ENCODE measurements around the gene TMEM132A. TPM values are rescaled to one million over a fixed set of nuclear protein-coding genes. Genes with fewer than 3 reads are reported as not detected.

The TMEM132A gene
- total and polyA plus RNA-seq, 10 of the 15 experiments (the other 5 are each of a cell fraction or from before 2014, with no cell fraction given): 0.16 to 25.0 (median 4.3) TPM

DNA sequence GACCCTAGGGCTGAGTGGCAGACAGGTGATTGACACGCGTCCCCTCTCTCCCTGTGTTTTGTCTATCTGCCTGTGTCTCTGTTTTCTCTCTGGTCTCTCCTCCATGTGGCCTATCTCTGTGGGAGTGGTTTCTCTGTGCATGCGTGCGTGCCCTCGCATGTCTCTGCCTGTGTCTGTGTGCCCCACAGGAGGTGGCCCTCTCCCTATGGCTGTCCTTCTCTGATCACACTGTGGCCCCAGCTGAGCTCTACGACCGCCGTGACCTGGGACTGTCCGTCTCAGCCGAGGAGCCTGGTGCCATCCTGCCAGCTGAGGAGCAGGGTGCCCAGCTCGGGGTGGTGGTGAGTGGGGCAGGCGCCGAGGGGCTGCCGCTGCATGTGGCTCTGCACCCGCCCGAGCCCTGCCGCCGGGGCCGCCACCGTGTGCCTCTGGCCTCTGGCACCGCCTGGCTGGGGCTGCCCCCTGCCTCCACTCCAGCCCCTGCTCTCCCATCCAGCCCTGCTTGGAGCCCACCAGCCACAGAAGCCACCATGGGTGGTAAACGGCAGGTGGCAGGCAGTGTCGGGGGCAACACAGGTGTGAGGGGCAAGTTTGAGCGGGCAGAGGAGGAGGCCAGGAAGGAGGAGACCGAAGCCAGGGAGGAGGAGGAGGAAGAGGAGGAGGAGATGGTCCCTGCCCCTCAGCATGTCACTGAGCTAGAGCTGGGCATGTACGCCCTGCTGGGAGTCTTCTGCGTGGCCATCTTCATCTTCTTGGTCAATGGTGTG lies 11.6 kb downstream of the TMEM132A start (continued):
- TF ChIP-seq, protein P1, sequence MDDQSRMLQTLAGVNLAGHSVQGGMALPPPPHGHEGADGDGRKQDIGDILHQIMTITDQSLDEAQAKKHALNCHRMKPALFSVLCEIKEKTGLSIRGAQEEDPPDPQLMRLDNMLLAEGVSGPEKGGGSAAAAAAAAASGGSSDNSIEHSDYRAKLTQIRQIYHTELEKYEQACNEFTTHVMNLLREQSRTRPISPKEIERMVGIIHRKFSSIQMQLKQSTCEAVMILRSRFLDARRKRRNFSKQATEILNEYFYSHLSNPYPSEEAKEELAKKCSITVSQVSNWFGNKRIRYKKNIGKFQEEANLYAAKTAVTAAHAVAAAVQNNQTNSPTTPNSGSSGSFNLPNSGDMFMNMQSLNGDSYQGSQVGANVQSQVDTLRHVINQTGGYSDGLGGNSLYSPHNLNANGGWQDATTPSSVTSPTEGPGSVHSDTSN (IDR thresholded peaks at IDR 0.05; ENCODE audit: insufficient replicate concordance, low read depth, low read length): peak; percentile 2

DNA sequence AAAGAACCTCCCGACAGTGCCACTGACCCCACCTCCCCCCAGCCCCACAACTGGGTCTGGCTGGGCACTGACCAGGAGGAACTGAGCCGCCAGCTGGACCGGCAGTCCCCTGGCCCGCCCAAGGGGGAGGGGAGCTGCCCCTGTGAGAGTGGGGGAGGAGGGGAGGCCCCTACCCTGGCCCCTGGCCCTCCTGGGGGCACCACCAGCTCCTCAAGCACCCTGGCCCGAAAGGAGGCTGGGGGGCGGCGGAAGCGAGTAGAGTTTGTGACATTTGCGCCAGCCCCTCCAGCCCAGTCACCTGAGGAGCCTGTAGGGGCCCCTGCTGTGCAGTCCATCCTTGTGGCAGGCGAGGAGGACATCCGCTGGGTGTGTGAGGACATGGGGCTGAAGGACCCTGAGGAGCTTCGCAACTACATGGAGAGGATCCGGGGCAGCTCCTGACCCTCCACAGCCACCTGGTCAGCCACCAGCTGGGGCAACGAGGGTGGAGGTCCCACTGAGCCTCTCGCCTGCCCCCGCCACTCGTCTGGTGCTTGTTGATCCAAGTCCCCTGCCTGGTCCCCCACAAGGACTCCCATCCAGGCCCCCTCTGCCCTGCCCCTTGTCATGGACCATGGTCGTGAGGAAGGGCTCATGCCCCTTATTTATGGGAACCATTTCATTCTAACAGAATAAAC lies 12.3 kb downstream of the TMEM132A start:
- peaks cover 15% of the 10 kb centered on the region for H3K4me1 ChIP-seq (ENCODE audit: control insufficient read depth, insufficient read depth, low read length)
- no TSS peak for BruUV-seq (replicated peaks)
- H2AFZ ChIP-seq (ENCODE audit: control insufficient read depth, low read depth, low read length): no peak overlapping the region
- ChIA-PET RAD21 (ENCODE audit: unreplicated experiment) (no interaction called here), CTCF (no interaction called here), POLR2A (no interaction called here), SMC1A (ENCODE audit: uncharacterized antibody, unreplicated experiment) (no interaction called here)
- FAIRE-seq (no peak), DNase-seq (ENCODE audit: low read depth, low spot score) (no peak), ATAC-seq (no peak)
- peaks cover 14 to 18% of the 10 kb centered on the region in 2 experiments for H3K36me3 ChIP-seq (ENCODE audit: control insufficient read depth in 2 of 2, insufficient read depth in 2 of 2, low read length in 1 of 2)
- H3K9me3 ChIP-seq (replicated peaks; ENCODE audit: control insufficient read depth, insufficient read depth, low read length): no peaks in the 10 kb centered on the region
- no peaks in the 10 kb centered on the region for H3K79me2 ChIP-seq (ENCODE audit: control insufficient read depth, insufficient read depth, low read length)
- no peak overlapping the region for H3K4me3 ChIP-seq
- no peak overlapping the region for H3K9ac ChIP-seq (ENCODE audit: control insufficient read depth, insufficient read depth, low read length)
- no peaks in the 10 kb centered on the region for H3K27me3 ChIP-seq (replicated peaks in 1 of 2; ENCODE audit: control insufficient read depth in 2 of 2, insufficient read depth in 2 of 2, low read length in 1 of 2)
- no peak overlapping the region for H3K4me2 ChIP-seq (ENCODE audit: control insufficient read depth, insufficient read depth)
- H4K20me1 ChIP-seq (ENCODE audit: control insufficient read depth, insufficient read depth): no peaks in the 10 kb centered on the region
- intact Hi-C loops (cut with micrococcal nuclease; ENCODE audit: unreplicated experiment) (no loop called here), in situ Hi-C loops (cut with MboI) (no loop called here)
- 84% methylated on average over 17 of the region's 18 CpGs for WGBS (ENCODE audit: insufficient coverage, insufficient replicate concordance, low lambda C conversion rate, missing lambda C conversion rate)
- no peak overlapping the region for H3K27ac ChIP-seq (ENCODE audit: control insufficient read depth, insufficient read depth)
- TF ChIP-seq EGR1 (IDR thresholded peaks at IDR 0.05; ENCODE audit: borderline replicate concordance in 1 of 2, low read depth in 2 of 2, low read length in 2 of 2) (no peak), LARP7 (IDR thresholded peaks at IDR 0.05) (no peak), ETV6 (conservative IDR thresholded peaks at IDR 0.05 in 1 of 2, IDR thresholded peaks at IDR 0.05 in 1 of 2; ENCODE audit: borderline replicate concordance in 1 of 2, low read depth in 1 of 2) (no peak), ZZZ3 (IDR thresholded peaks at IDR 0.05; ENCODE audit: control insufficient read depth, insufficient read length, low read depth) (no peak), POLR2AphosphoS2 (IDR thresholded peaks at IDR 0.05; ENCODE audit: low read depth, low read length) (0 out of 2 replicates have a peak, but pooled peaks have one; percentile 11), SUZ12 (IDR thresholded peaks at IDR 0.05; ENCODE audit: unreplicated experiment) (no peak), PAX5 (IDR thresholded peaks at IDR 0.05; ENCODE audit: borderline replicate concordance, low read depth, low read length) (no peak), RB1 (IDR thresholded peaks at IDR 0.05; ENCODE audit: borderline replicate concordance) (no peak), RAD51 (IDR thresholded peaks at IDR 0.05) (no peak), SMC3 (IDR thresholded peaks at IDR 0.05; ENCODE audit: borderline replicate concordance, low read length) (no peak), SMAD1 (IDR thresholded peaks at IDR 0.05; ENCODE audit: low read depth, partially characterized antibody) (no peak), TCF12 (IDR thresholded peaks at IDR 0.05; ENCODE audit: low read depth, low read length) (no peak)
- TF ChIP-seq, protein P2, sequence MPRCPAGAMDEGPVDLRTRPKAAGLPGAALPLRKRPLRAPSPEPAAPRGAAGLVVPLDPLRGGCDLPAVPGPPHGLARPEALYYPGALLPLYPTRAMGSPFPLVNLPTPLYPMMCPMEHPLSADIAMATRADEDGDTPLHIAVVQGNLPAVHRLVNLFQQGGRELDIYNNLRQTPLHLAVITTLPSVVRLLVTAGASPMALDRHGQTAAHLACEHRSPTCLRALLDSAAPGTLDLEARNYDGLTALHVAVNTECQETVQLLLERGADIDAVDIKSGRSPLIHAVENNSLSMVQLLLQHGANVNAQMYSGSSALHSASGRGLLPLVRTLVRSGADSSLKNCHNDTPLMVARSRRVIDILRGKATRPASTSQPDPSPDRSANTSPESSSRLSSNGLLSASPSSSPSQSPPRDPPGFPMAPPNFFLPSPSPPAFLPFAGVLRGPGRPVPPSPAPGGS (IDR thresholded peaks at IDR 0.05; ENCODE audit: borderline replicate concordance, insufficient read depth, low read depth, low read length, poor library complexity, severe bottlenecking): peak; percentile 11
- TF ChIP-seq, protein P3, sequence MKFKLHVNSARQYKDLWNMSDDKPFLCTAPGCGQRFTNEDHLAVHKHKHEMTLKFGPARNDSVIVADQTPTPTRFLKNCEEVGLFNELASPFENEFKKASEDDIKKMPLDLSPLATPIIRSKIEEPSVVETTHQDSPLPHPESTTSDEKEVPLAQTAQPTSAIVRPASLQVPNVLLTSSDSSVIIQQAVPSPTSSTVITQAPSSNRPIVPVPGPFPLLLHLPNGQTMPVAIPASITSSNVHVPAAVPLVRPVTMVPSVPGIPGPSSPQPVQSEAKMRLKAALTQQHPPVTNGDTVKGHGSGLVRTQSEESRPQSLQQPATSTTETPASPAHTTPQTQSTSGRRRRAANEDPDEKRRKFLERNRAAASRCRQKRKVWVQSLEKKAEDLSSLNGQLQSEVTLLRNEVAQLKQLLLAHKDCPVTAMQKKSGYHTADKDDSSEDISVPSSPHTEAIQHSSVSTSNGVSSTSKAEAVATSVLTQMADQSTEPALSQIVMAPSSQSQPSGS (IDR thresholded peaks at IDR 0.05; ENCODE audit: low read length): 0 out of 2 replicates have a peak, but pooled peaks have one; percentile 24
